MM.1S (cell line): ENCODE measurements around the gene DHCR7.

Experiments used
- DNase-seq: peaks from one replicate; pipeline ENCODE4 v3.0.0-alpha.2; 2015
- H2AFZ ChIP-seq: fragments of 300-600 bp; sonication (generic); 2 replicates; pipeline ENCODE4 v1.6.0; 2016; ENCODE audit warnings: antibody characterized with exemption, low read length
- H3F3A ChIP-seq: fragments of 300-600 bp; sonication (generic); 2 replicates; pipeline ENCODE4 v1.6.1; 2016; ENCODE audit warnings: mild to moderate bottlenecking, antibody characterized with exemption, low read length, moderate library complexity, mixed read lengths; ENCODE audit not compliant: insufficient read depth
- H3K27ac ChIP-seq: fragments of 300-600 bp; sonication (generic); 2 replicates; pipeline ENCODE4 v1.5.1; 2016; ENCODE audit warnings: mild to moderate bottlenecking, low read length
- H3K27me3 ChIP-seq: fragments of 300-600 bp; sonication (generic); replicated peaks from 2 replicates; pipeline ENCODE4 v1.6.0; 2016; ENCODE audit warnings: low read length; ENCODE audit not compliant: insufficient read depth
- H3K36me3 ChIP-seq: fragments of 300-600 bp; sonication (generic); replicated peaks from 2 replicates; pipeline ENCODE4 v1.6.1; 2016; ENCODE audit warnings: mild to moderate bottlenecking, low read length, mixed read lengths; ENCODE audit not compliant: insufficient read depth
- H3K4me1 ChIP-seq: fragments of 300-600 bp; sonication (generic); 2 replicates; pipeline ENCODE4 v1.6.1; 2016; ENCODE audit warnings: low read length, mixed read lengths
- H3K4me2 ChIP-seq: fragments of 300-600 bp; sonication (generic); 2 replicates; pipeline ENCODE4 v1.6.0; 2016; ENCODE audit warnings: low read depth, low read length
- H3K4me3 ChIP-seq: fragments of 300-600 bp; sonication (generic); 2 replicates; pipeline ENCODE4 v1.5.1; 2016; ENCODE audit warnings: low read length, mixed read lengths
- H3K79me2 ChIP-seq: fragments of 300-600 bp; sonication (generic); 2 replicates; pipeline ENCODE4 v1.6.1; 2016; ENCODE audit warnings: mixed run types, low read length, mixed read lengths
- H3K9ac ChIP-seq: fragments of 300-600 bp; sonication (generic); 2 replicates; pipeline ENCODE4 v1.6.1; 2016; ENCODE audit warnings: low read length, mixed read lengths
- H3K9me2 ChIP-seq: fragments of 300-600 bp; sonication (generic); replicated peaks from 2 replicates; pipeline ENCODE4 v1.6.1; 2016; ENCODE audit warnings: mild to moderate bottlenecking, low read length, mixed read lengths; ENCODE audit not compliant: insufficient read depth
- H3K9me3 ChIP-seq: fragments of 300-600 bp; sonication (generic); replicated peaks from 2 replicates; pipeline ENCODE4 v1.6.1; 2016; ENCODE audit warnings: mild to moderate bottlenecking, low read length, mixed read lengths; ENCODE audit not compliant: insufficient read depth
- H4K20me1 ChIP-seq: fragments of 300-600 bp; sonication (generic); 2 replicates; pipeline ENCODE4 v1.6.1; 2016; ENCODE audit warnings: mild to moderate bottlenecking, low read length, moderate library complexity, mixed read lengths; ENCODE audit not compliant: insufficient read depth
- CTCF ChIP-seq: fragments of 300-600 bp; sonication (generic); IDR thresholded peaks from 2 replicates; pipeline ENCODE4 v1.5.1; 2016; ENCODE audit warnings: antibody characterized with exemption, low read length, mixed read lengths
- EZH2 ChIP-seq: fragments of 300-600 bp; sonication (generic); optimal IDR thresholded peaks from 2 replicates; pipeline ENCODE3; 2017; ENCODE audit warnings: low read depth, mild to moderate bottlenecking, antibody characterized with exemption, low read length, mixed read lengths
- EZH2phosphoT487 ChIP-seq: fragments of 300-600 bp; sonication (generic); IDR thresholded peaks from 2 replicates; pipeline ENCODE4 v1.6.1; 2018; ENCODE audit warnings: antibody characterized with exemption, low read length

The DHCR7 gene

GRCh38 chr11:71490044-71490730, 42.0 kb upstream of the DHCR7 start:
- no peak overlapping the region for H3K9ac ChIP-seq
- H2AFZ ChIP-seq, result no peak overlapping the region
- no peaks in the 10 kb centered on the region for H4K20me1 ChIP-seq
- no peaks in the 10 kb centered on the region for H3K9me3 ChIP-seq
- no peaks in the 10 kb centered on the region for H3K79me2 ChIP-seq
- no peak overlapping the region for H3K4me2 ChIP-seq
- no peaks in the 10 kb centered on the region for H3K36me3 ChIP-seq
- H3F3A ChIP-seq, result no peaks in the 10 kb centered on the region
- H3K4me1 ChIP-seq, result no peaks in the 10 kb centered on the region
- H3K27me3 ChIP-seq, result no peaks in the 10 kb centered on the region
- DNase-seq, result no peak
- no peak overlapping the region for H3K27ac ChIP-seq
- no peak for TF ChIP-seq EZH2phosphoT487
- no peak for TF ChIP-seq CTCF
- no peak for TF ChIP-seq EZH2
- H3K4me3 ChIP-seq, result no peak overlapping the region
- no peaks in the 10 kb centered on the region for H3K9me2 ChIP-seq

- Histone ChIP-seq H3K4me3 (no peak overlapping the region), H2AFZ (no peak overlapping the region), H3K4me1 (no peaks in the 10 kb centered on the region), H3K36me3 (no peaks in the 10 kb centered on the region), H3K4me2 (no peak overlapping the region), H3K9me2 (no peaks in the 10 kb centered on the region), H3K27me3 (no peaks in the 10 kb centered on the region), H3K79me2 (no peaks in the 10 kb centered on the region), H4K20me1 (no peaks in the 10 kb centered on the region), H3K9me3 (no peaks in the 10 kb centered on the region), H3K27ac (no peak overlapping the region), H3K9ac (no peak overlapping the region), H3F3A (no peaks in the 10 kb centered on the region)
- DNase-seq, result no peak
- TF ChIP-seq EZH2 (no peak), EZH2phosphoT487 (no peak), CTCF (no peak)
Measured at GRCh38 chr11:71489311-71490043, 41.3 kb upstream of the DHCR7 start.

DNA sequence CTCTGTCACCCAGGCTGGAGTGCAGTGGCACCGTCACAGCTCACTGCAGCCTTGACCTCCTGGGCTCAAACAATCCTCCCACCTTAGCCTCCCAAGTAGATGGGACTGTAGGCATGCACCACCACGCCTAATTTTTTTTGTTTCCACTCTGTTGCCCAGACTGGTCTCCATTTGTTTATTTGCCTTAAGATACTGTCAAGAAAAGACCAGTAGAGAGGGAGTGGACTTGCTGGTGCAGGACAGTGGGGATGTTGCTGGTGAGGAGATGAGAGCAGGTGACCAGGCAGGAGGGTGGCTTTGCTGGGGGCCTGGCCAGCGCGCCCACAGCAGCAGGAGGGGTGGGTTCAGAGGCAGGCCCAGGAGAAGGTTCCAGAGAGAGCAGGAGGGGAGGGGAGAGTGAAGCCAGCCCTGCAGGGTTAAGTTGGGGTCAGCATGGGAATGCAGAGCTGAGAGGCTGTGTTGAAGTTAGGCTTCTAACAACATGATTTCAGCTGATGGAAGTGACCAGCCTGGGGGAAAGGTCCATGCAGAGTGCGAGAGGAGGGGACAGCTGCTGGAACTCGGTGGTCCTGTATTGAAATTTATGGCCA, 40.6 kb upstream of the DHCR7 start:
- Histone ChIP-seq H3K79me2 (no peaks in the 10 kb centered on the region), H3K36me3 (no peaks in the 10 kb centered on the region), H3K4me1 (no peaks in the 10 kb centered on the region), H2AFZ (no peak overlapping the region), H4K20me1 (no peaks in the 10 kb centered on the region), H3K4me3 (no peak overlapping the region), H3K9me3 (no peaks in the 10 kb centered on the region), H3K27me3 (no peaks in the 10 kb centered on the region), H3K27ac (no peak overlapping the region), H3K4me2 (no peak overlapping the region), H3K9ac (no peak overlapping the region), H3K9me2 (no peaks in the 10 kb centered on the region), H3F3A (no peaks in the 10 kb centered on the region)
- TF ChIP-seq EZH2phosphoT487 (no peak), CTCF (no peak), EZH2 (no peak)
- no peak for DNase-seq
